Upper lobe of left lung (tissue), 6 donors: ENCODE measurements around the gene HECTD4. TPM values are rescaled to one million over a fixed set of nuclear protein-coding genes. Genes with fewer than 3 reads are reported as not detected.

Experiments used
- ATAC-seq, 2 donors: fragments of 200-7000 bp; cut with Tn5 transposase; one replicate each; pipeline ENCODE4 v1.9.1; 2022; ENCODE audit warnings: mild to moderate bottlenecking in 2 of 2, moderate library complexity in 2 of 2; ENCODE audit not compliant: low FRiP score in 2 of 2
- DNase-seq, 2 donors: peaks; one replicate each; pipeline ENCODE4 v3.0.0-alpha.2; 2019 to 2020
- H3K27ac ChIP-seq, 4 donors: fragments of 200-600 bp; sonication (generic); one replicate each; pipeline ENCODE4 v1.5.1; 2016 to 2019
- H3K27me3 ChIP-seq, 4 donors: fragments of 200-600 bp; sonication (generic); one replicate each; pipeline ENCODE4 v1.5.1; 2017 to 2019
- H3K36me3 ChIP-seq, 4 donors: fragments of 200-600 bp; sonication (generic); one replicate each; pipeline ENCODE4 v1.5.1; 2016 to 2019
- H3K4me1 ChIP-seq, 4 donors: fragments of 200-600 bp; sonication (generic); one replicate each; pipeline ENCODE4 v1.5.1; 2018 to 2019
- H3K4me3 ChIP-seq, 4 donors: fragments of 200-600 bp; sonication (generic); one replicate each; pipeline ENCODE4 v1.5.1; 2017 to 2019; ENCODE audit warnings: mild to moderate bottlenecking in 2 of 4, moderate library complexity in 1 of 4
- H3K9me3 ChIP-seq, 4 donors: fragments of 200-600 bp; sonication (generic); one replicate each; pipeline ENCODE4 v1.5.1; 2018 to 2019
- CTCF ChIP-seq, 6 experiments: fragments of 450-650 bp in 4 of 6; fragments of 200-600 bp in 2 of 6; sonication (generic) in 2 of 6; IDR thresholded peaks; one replicate each; pipeline ENCODE4 v1.5.1; 2016 to 2019; ENCODE audit warnings: antibody characterized with exemption in 6 of 6
- EP300 ChIP-seq, 4 donors: sonication (generic); formaldehyde crosslinking; IDR thresholded peaks; one replicate each; pipeline ENCODE4 v1.5.1; 2017; ENCODE audit warnings: antibody characterized with exemption in 4 of 4, control low read depth in 2 of 4
- POLR2A ChIP-seq, 4 donors: fragments of 450-650 bp; IDR thresholded peaks; one replicate each; pipeline ENCODE4 v1.5.1; 2016 to 2017; ENCODE audit warnings: antibody characterized with exemption in 4 of 4, mild to moderate bottlenecking in 2 of 4
- POLR2AphosphoS5 ChIP-seq, 2 donors: sonication (generic); formaldehyde crosslinking; IDR thresholded peaks; one replicate each; pipeline ENCODE4 v1.5.1; 2017; ENCODE audit warnings: antibody characterized with exemption in 2 of 2
- WGBS, 2 donors: methylation state at CpG; one replicate each; pipeline ENCODE4 v1.1.5; 2017 to 2018; 5-methylcytosine and 5-hydroxymethylcytosine counted together
- total RNA-seq, 6 donors: library from RNA; depleted of rRNA in 4 of 6; stranded (reverse); fragments of >200 nt in 4 of 6; gene quantifications; one replicate each; pipeline versions ENCODE4 v1.1.0 to v1.2.1, GENCODE V29; 2016 to 2021
- donor health status: DM: no; HTN: no; CAD: no; lungs with moderate emphysema.
- donor health status: DM: no; HTN: yes; CAD: no; lungs with severe emphysema.

Gene HECTD4
- total RNA-seq, 6 donors from 2014 or later = 34.1 to 196 (median 50.0) TPM

DNA sequence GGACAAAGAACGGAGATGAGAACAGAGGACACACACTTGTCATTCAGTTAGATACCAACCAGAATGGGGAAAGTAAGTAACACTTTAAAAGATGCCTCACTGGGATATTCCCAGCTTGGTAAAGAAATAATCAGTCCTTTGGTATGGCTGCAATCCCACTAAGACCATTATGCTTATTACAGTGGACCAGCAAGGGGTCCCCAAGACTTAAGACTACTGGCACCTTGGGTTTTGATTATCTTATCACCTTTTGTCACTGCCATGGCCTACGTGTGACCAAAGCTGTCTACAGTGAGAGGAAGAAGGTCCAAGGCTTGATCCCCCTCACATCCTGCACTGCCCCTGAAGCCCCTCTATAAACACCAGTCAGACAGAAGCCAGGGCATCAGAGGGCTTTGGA, 191.0 kb downstream of the HECTD4 start:
- ATAC-seq (no peak), DNase-seq (no peak)
- Histone ChIP-seq H3K4me1 (peaks cover 0 to 6% (median 2%) of the 10 kb centered on the region in 4 donors), H3K9me3 (no peaks in the 10 kb centered on the region), H3K27me3 (no peaks in the 10 kb centered on the region), H3K4me3 (no peak overlapping the region), H3K36me3 (peaks cover 16 to 85% (median 51%) of the 10 kb centered on the region in 4 donors), H3K27ac (peak overlapping the region in 2 of 4 donors; percentile 13 to 15)
- TF ChIP-seq CTCF (IDR thresholded peaks at IDR 0.05) (no peak), POLR2AphosphoS5 (IDR thresholded peaks at IDR 0.05) (no peak), EP300 (IDR thresholded peaks at IDR 0.05) (no peak), POLR2A (IDR thresholded peaks at IDR 0.05) (no peak)
- 67 to 79% methylated on average over 2 of the region's 2 CpGs for WGBS, 2 donors

GRCh38 chr12:112190231-112191025, 191.8 kb downstream of the HECTD4 start:
- DNase-seq (peak in 1 of 2 donors; percentile 44), ATAC-seq (no peak)
- Histone ChIP-seq H3K4me3 (no peak overlapping the region), H3K27ac (no peak overlapping the region), H3K9me3 (no peaks in the 10 kb centered on the region), H3K4me1 (peaks cover 0 to 6% (median 2%) of the 10 kb centered on the region in 4 donors), H3K27me3 (no peaks in the 10 kb centered on the region), H3K36me3 (peaks cover 16 to 87% (median 51%) of the 10 kb centered on the region in 4 donors)
- 82% methylated on average over 5 of the region's 5 CpGs; no CpG with 5 or more reads in 1 of the 2 donors for WGBS, 2 donors
- TF ChIP-seq EP300 (IDR thresholded peaks at IDR 0.05) (no peak), POLR2A (IDR thresholded peaks at IDR 0.05) (no peak), POLR2AphosphoS5 (IDR thresholded peaks at IDR 0.05) (no peak), CTCF (IDR thresholded peaks at IDR 0.05) (no peak)

GRCh38 chr12:112188130-112188830, 194.0 kb downstream of the HECTD4 start:
- no peaks in the 10 kb centered on the region for H3K27me3 ChIP-seq
- ATAC-seq = no peak
- WGBS, 2 donors = 87 to 95% methylated on average over 9 of the region's 9 CpGs
- H3K27ac ChIP-seq = no peak overlapping the region
- H3K9me3 ChIP-seq = no peaks in the 10 kb centered on the region
- no peak for TF ChIP-seq POLR2A (IDR thresholded peaks at IDR 0.05)
- no peak for TF ChIP-seq EP300 (IDR thresholded peaks at IDR 0.05)
- TF ChIP-seq CTCF (IDR thresholded peaks at IDR 0.05) = no peak
- TF ChIP-seq POLR2AphosphoS5 (IDR thresholded peaks at IDR 0.05) = no peak
- peaks cover 17 to 87% (median 51%) of the 10 kb centered on the region in 4 donors for H3K36me3 ChIP-seq
- H3K4me1 ChIP-seq = peaks cover 0 to 6% (median 2%) of the 10 kb centered on the region in 4 donors
- DNase-seq = no peak
- no peak overlapping the region for H3K4me3 ChIP-seq

DNA sequence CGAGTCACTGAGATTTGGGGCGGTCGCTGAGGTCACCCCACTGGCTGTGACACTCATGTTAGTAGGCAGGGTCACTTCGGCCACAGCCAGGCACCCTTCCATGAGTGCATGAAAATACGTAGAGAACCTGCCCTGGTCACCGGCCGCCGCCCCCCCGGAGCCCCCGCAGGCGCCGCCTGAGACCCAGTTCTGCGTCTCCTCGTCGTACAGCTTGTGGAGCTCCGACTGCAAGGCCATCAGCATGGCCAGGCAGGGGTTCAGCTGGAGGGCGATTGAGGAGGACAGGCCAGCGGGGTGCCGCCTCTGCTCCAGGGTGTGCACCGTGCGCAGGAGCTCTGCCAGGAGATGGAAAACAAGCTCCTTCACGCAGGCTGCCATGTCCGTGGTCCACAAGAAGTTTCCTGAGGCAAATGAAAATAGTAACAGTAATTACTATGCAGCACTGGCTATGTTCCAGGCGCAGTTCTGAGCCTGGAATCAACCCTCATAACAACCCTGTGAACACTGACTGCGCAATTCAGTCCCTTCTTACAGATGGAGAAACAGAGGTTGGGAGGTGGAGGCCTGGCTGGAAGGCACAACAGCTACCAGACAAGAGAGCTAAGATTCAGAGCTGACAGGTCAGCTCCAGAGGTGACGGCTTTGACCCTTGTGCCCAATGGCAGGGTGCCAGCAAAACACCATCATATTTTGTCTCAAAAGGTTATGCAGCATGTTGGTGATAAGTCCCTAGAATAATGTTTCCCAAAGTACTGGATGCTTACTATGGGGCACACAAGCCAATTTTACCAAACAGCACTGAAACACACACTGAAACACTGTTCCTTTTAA, 196.9 kb downstream of the HECTD4 start:
- H3K4me3 ChIP-seq = no peak overlapping the region
- ATAC-seq = no peak
- no peak overlapping the region for H3K27ac ChIP-seq
- WGBS, 2 donors = 93 to 96% methylated on average over 16 to 22 of the region's 26 CpGs
- H3K4me1 ChIP-seq = no peaks in the 10 kb centered on the region
- peaks cover 5 to 76% (median 31%) of the 10 kb centered on the region in 4 donors for H3K36me3 ChIP-seq
- peak in 1 of 2 donors; percentile 81 for DNase-seq
- no peaks in the 10 kb centered on the region for H3K9me3 ChIP-seq
- no peaks in the 10 kb centered on the region for H3K27me3 ChIP-seq
- TF ChIP-seq POLR2AphosphoS5 (IDR thresholded peaks at IDR 0.05) (no peak), POLR2A (IDR thresholded peaks at IDR 0.05) (no peak), EP300 (IDR thresholded peaks at IDR 0.05) (no peak), CTCF (IDR thresholded peaks at IDR 0.05) (no peak)
